Hepatocyte (in vitro differentiated cells): Measurements from ENCODE around the gene DIS3L2. TPM values are rescaled to one million over a fixed set of nuclear protein-coding genes. Genes with fewer than 3 reads are reported as not detected.

Source experiments
- DNase-seq: peaks from one replicate; pipeline ENCODE4 v3.0.0-alpha.2; 2016; ENCODE audit warnings: low spot score
- H2AFZ ChIP-seq: fragments of 200-600 bp; sonication (generic); 2 replicates; pipeline ENCODE4 v1.6.0; 2016; ENCODE audit warnings: antibody characterized with exemption, mild to moderate bottlenecking
- H3K27ac ChIP-seq: fragments of 200-600 bp; sonication (generic); 2 replicates; pipeline ENCODE4 v1.5.1; 2016; ENCODE audit warnings: mild to moderate bottlenecking
- H3K27me3 ChIP-seq: fragments of 200-600 bp; sonication (generic); 2 replicates; pipeline ENCODE4 v1.6.1; 2016
- H3K36me3 ChIP-seq: fragments of 200-600 bp; sonication (generic); replicated peaks from 2 replicates; pipeline ENCODE4 v1.5.1; 2016; ENCODE audit warnings: low read depth; ENCODE audit not compliant: insufficient read depth
- H3K4me1 ChIP-seq: fragments of 200-600 bp; sonication (generic); 2 replicates; pipeline ENCODE4 v1.5.1; 2016; ENCODE audit warnings: mild to moderate bottlenecking, moderate library complexity; ENCODE audit not compliant: insufficient read depth
- H3K4me2 ChIP-seq: fragments of 200-600 bp; sonication (generic); 2 replicates; pipeline ENCODE4 v1.6.0; 2016
- H3K4me3 ChIP-seq: fragments of 200-600 bp; sonication (generic); 2 replicates; pipeline ENCODE4 v1.5.1; 2016; ENCODE audit warnings: mild to moderate bottlenecking
- H3K79me2 ChIP-seq: fragments of 200-600 bp; sonication (generic); 2 replicates; pipeline ENCODE4 v1.6.0; 2017; ENCODE audit warnings: mild to moderate bottlenecking
- H3K9me2 ChIP-seq: fragments of 200-600 bp; sonication (generic); replicated peaks from 2 replicates; pipeline ENCODE4 v1.6.0; 2017; ENCODE audit warnings: mild to moderate bottlenecking; ENCODE audit not compliant: insufficient read depth
- H3K9me3 ChIP-seq: fragments of 200-600 bp; sonication (generic); 2 replicates; pipeline ENCODE4 v1.5.1; 2016; ENCODE audit warnings: low read depth, mild to moderate bottlenecking
- H4K20me1 ChIP-seq: fragments of 200-600 bp; sonication (generic); 2 replicates; pipeline ENCODE4 v1.6.0; 2016; ENCODE audit warnings: mild to moderate bottlenecking; ENCODE audit not compliant: insufficient read depth, poor library complexity, severe bottlenecking
- CTCF ChIP-seq: fragments of 200-600 bp; sonication (generic); IDR thresholded peaks from 2 replicates; pipeline ENCODE4 v1.5.1; 2016; ENCODE audit warnings: antibody characterized with exemption, mild to moderate bottlenecking; ENCODE audit not compliant: poor library complexity
- EZH2 ChIP-seq: fragments of 200-600 bp; sonication (generic); IDR thresholded peaks from 2 replicates; pipeline ENCODE4 v1.6.1; 2016; ENCODE audit warnings: antibody characterized with exemption, mild to moderate bottlenecking, borderline replicate concordance
- EZH2phosphoT487 ChIP-seq: fragments of 200-600 bp; sonication (generic); IDR thresholded peaks from one replicate; pipeline ENCODE4 v1.6.1; 2018; ENCODE audit warnings: antibody characterized with exemption, mild to moderate bottlenecking, low read depth, moderate library complexity; ENCODE audit not compliant: unreplicated experiment, severe bottlenecking
- WGBS: methylation state at CpG from one replicate; pipeline ENCODE4 v1.1.6; 2016; ENCODE audit warnings: low lambda C conversion rate; ENCODE audit errors: missing lambda C conversion rate; 5-methylcytosine and 5-hydroxymethylcytosine counted together
- polyA plus RNA-seq: library from polyadenylated mRNA; unstranded; fragments of >200 nt; fragmentation: Nextera tagmentation; extraction: Ambion mirVana; gene quantifications from 2 replicates; pipeline ENCODE4 v1.2.1, GENCODE V29; 2016
- total RNA-seq: library from RNA; depleted of rRNA; stranded (reverse); fragments of >200 nt; gene quantifications from 2 replicates; pipeline ENCODE4 v1.2.3, GENCODE V29; 2014

DIS3L2 gene
- total and polyA plus RNA-seq, 2 experiments from 2014 or later: 19.5 to 20.0 TPM

GRCh38 chr2:232228971-232229894, 267.7 kb downstream of the DIS3L2 start:
- Histone ChIP-seq H2AFZ (no peak overlapping the region), H3K36me3 (no peaks in the 10 kb centered on the region), H3K4me2 (no peak overlapping the region), H4K20me1 (no peaks in the 10 kb centered on the region), H3K9me3 (no peaks in the 10 kb centered on the region), H3K27ac (no peak overlapping the region), H3K9me2 (no peaks in the 10 kb centered on the region), H3K79me2 (no peaks in the 10 kb centered on the region), H3K27me3 (no peaks in the 10 kb centered on the region), H3K4me3 (no peak overlapping the region), H3K4me1 (no peaks in the 10 kb centered on the region)
- 82% methylated on average over 7 of the region's 7 CpGs for WGBS
- peak; percentile 11 for DNase-seq
- TF ChIP-seq EZH2phosphoT487 (no peak), CTCF (no peak), EZH2 (no peak)

GRCh38 chr2:232229911-232230310, 268.4 kb downstream of the DIS3L2 start:
- no peaks in the 10 kb centered on the region for H3K79me2 ChIP-seq
- no peak for TF ChIP-seq CTCF
- TF ChIP-seq EZH2phosphoT487: no peak
- TF ChIP-seq EZH2: no peak
- no peaks in the 10 kb centered on the region for H3K4me1 ChIP-seq
- H3K27me3 ChIP-seq: no peaks in the 10 kb centered on the region
- H3K9me2 ChIP-seq: no peaks in the 10 kb centered on the region
- no peak overlapping the region for H2AFZ ChIP-seq
- no peaks in the 10 kb centered on the region for H4K20me1 ChIP-seq
- no peak overlapping the region for H3K27ac ChIP-seq
- H3K4me3 ChIP-seq: no peak overlapping the region
- H3K4me2 ChIP-seq: no peak overlapping the region
- no peaks in the 10 kb centered on the region for H3K9me3 ChIP-seq
- no peak for DNase-seq
- H3K36me3 ChIP-seq: no peaks in the 10 kb centered on the region
- WGBS: 82% methylated on average over 3 of the region's 3 CpGs

GRCh38 chr2:232230560-232230959, 269.0 kb downstream of the DIS3L2 start:
- Histone ChIP-seq H3K4me1 (no peaks in the 10 kb centered on the region), H3K27me3 (no peaks in the 10 kb centered on the region), H3K79me2 (no peaks in the 10 kb centered on the region), H3K9me3 (no peaks in the 10 kb centered on the region), H3K9me2 (no peaks in the 10 kb centered on the region), H3K27ac (no peak overlapping the region), H3K36me3 (no peaks in the 10 kb centered on the region), H3K4me3 (no peak overlapping the region), H2AFZ (no peak overlapping the region), H3K4me2 (no peak overlapping the region), H4K20me1 (no peaks in the 10 kb centered on the region)
- TF ChIP-seq CTCF: peak; percentile 16
- no peak for TF ChIP-seq EZH2
- no peak for TF ChIP-seq EZH2phosphoT487
- peak; percentile 13 for DNase-seq
- WGBS: 74% methylated on average over 3 of the region's 3 CpGs
